HCT116 (cell line): ENCODE results near the gene CD70. TPM values are rescaled to one million over a fixed set of nuclear protein-coding genes. Genes with fewer than 3 reads are reported as not detected.

ENCODE experiments used
- ATAC-seq: fragments of 200-7000 bp; cut with Tn5 transposase; 2 replicates; pipeline ENCODE4 v1.9.1; 2020; ENCODE audit warnings: mild to moderate bottlenecking, moderate library complexity
- BruUV-seq: library from RNA; stranded (reverse); fragments of 400-500 nt; replicated peaks from 2 replicates; lab custom pipeline; 2021; lab: Mats Ljungman, UMichigan
- CTCF ChIA-PET: fragments of 300-600 bp; sonication (Branson Sonifier 250); formaldehyde crosslinking; loops from one replicate; lab custom pipeline; 2021; ENCODE audit warnings: antibody characterized with exemption; lab: Charles Lee
- POLR2A ChIA-PET: fragments of 300-600, 350-600 bp; sonication (Branson Sonifier 250); formaldehyde crosslinking; loops from one replicate; lab custom pipeline; 2021; ENCODE audit warnings: antibody characterized with exemption; lab: Charles Lee
- RAD21 ChIA-PET, 2 experiments: fragments of 300-600 bp; sonication (Branson Sonifier 250); formaldehyde crosslinking; loops; one replicate each; lab custom pipeline; 2023; ENCODE audit warnings: low total read pairs in 2 of 2; ENCODE audit not compliant: uncharacterized antibody in 2 of 2, unreplicated experiment in 2 of 2, low non-redundant PET in 1 of 2; lab: Charles Lee
- DNase-seq: peaks from one replicate; pipeline ENCODE4 v3.0.0-alpha.2; 2010; ENCODE audit warnings: low read depth, low spot score
- H2AFZ ChIP-seq: fragments of 200-600 bp; shearing (Covaris generic), sonication (generic); 2 replicates; pipeline ENCODE4 v1.6.1; 2017; ENCODE audit warnings: low read depth, mixed run types, mixed read lengths, antibody characterized with exemption, low read length; ENCODE audit not compliant: poor library complexity, severe bottlenecking
- H3K27ac ChIP-seq: 2 replicates; pipeline ENCODE4 v1.5.1; 2012; ENCODE audit warnings: low read depth, low read length
- H3K27me3 ChIP-seq: fragments of 200-600 bp; sonication (generic); 2 replicates; pipeline ENCODE4 v1.6.1; 2016; ENCODE audit warnings: mixed run types, low read length, mixed read lengths; ENCODE audit not compliant: insufficient read depth
- H3K36me3 ChIP-seq, 2 experiments: fragments of 200-500 bp in 1 of 2; fragments of 200-600 bp in 1 of 2; sonication (Bioruptor generic) in 1 of 2; sonication (generic) in 1 of 2; 2 replicates each; pipeline versions ENCODE4 v1.5.1 to v1.6.1; 2014 to 2016; ENCODE audit warnings: low read length in 2 of 2, inconsistent platforms in 1 of 2, mixed read lengths in 1 of 2, mixed run types in 1 of 2; ENCODE audit not compliant: insufficient read depth in 2 of 2, control insufficient read depth in 1 of 2
- H3K4me1 ChIP-seq, 2 experiments: fragments of 200-600 bp in 1 of 2; sonication (generic) in 1 of 2; 2 replicates each; pipeline versions ENCODE4 v1.5.1 to v1.6.1; 2012 to 2017; ENCODE audit warnings: low read length in 2 of 2, inconsistent platforms in 1 of 2, mild to moderate bottlenecking in 1 of 2, mixed read lengths in 1 of 2, mixed run types in 1 of 2, moderate library complexity in 1 of 2; ENCODE audit not compliant: insufficient read depth in 2 of 2, control insufficient read depth in 1 of 2
- H3K4me2 ChIP-seq: fragments of 200-600 bp; sonication (generic); 2 replicates; pipeline ENCODE4 v1.6.1; 2017; ENCODE audit warnings: mixed run types, low read length, mixed read lengths
- H3K4me3 ChIP-seq, 2 experiments: fragments of 200-600 bp in 1 of 2; sonication (generic) in 1 of 2; replicated peaks in 1 of 2; 2 replicates each; pipeline ENCODE4 v1.5.1; 2011 to 2016; ENCODE audit warnings: low read length in 2 of 2, control low read depth in 1 of 2, low read depth in 1 of 2, mild to moderate bottlenecking in 1 of 2, mixed read lengths in 1 of 2, mixed run types in 1 of 2
- H3K79me2 ChIP-seq: fragments of 200-600 bp; sonication (generic); 2 replicates; pipeline ENCODE4 v1.6.1; 2017; ENCODE audit warnings: mild to moderate bottlenecking, mixed run types, low read length, moderate library complexity, mixed read lengths; ENCODE audit not compliant: insufficient read depth
- H3K9ac ChIP-seq: fragments of 200-600 bp; sonication (generic); 2 replicates; pipeline ENCODE4 v1.6.1; 2016; ENCODE audit warnings: low read length, mixed read lengths
- H3K9me2 ChIP-seq: fragments of 200-600 bp; sonication (generic), shearing (Covaris generic); 2 replicates; pipeline ENCODE4 v1.6.1; 2017; ENCODE audit warnings: mixed run types, mild to moderate bottlenecking, moderate library complexity; ENCODE audit not compliant: insufficient read depth
- H3K9me3 ChIP-seq, 2 experiments: fragments of 200-500 bp in 1 of 2; fragments of 200-600 bp in 1 of 2; sonication (Bioruptor generic) in 1 of 2; sonication (generic) in 1 of 2; 2 replicates each; pipeline ENCODE4 v1.6.1; 2014 to 2017; ENCODE audit warnings: low read length in 2 of 2, mixed read lengths in 2 of 2, inconsistent platforms in 1 of 2, low read depth in 1 of 2, mild to moderate bottlenecking in 1 of 2, mixed run types in 1 of 2, moderate library complexity in 1 of 2; ENCODE audit not compliant: control insufficient read depth in 1 of 2, insufficient read depth in 1 of 2
- H4K20me1 ChIP-seq: fragments of 200-600 bp; sonication (generic), shearing (Covaris generic); 2 replicates; pipeline ENCODE4 v1.6.1; 2017; ENCODE audit warnings: mixed run types, mild to moderate bottlenecking, moderate library complexity; ENCODE audit not compliant: insufficient read depth
- CBX3 ChIP-seq: IDR thresholded peaks from 2 replicates; pipeline ENCODE4 v1.6.1; 2012; ENCODE audit warnings: low read depth
- EGR1 ChIP-seq: IDR thresholded peaks from 2 replicates; pipeline ENCODE4 v1.6.1; 2012; ENCODE audit warnings: low read depth
- EZH2 ChIP-seq: fragments of 200-600 bp; sonication (generic); IDR thresholded peaks from 2 replicates; pipeline ENCODE4 v1.6.1; 2017; ENCODE audit warnings: antibody characterized with exemption, mixed run types
- EZH2phosphoT487 ChIP-seq: fragments of 200-600 bp; IDR thresholded peaks from 2 replicates; pipeline ENCODE4 v1.6.1; 2018; ENCODE audit warnings: antibody characterized with exemption, borderline replicate concordance
- FOSL1 ChIP-seq: IDR thresholded peaks from 2 replicates; pipeline ENCODE4 v1.6.1; 2012; ENCODE audit warnings: low read depth
- POLR2A ChIP-seq: IDR thresholded peaks from 2 replicates; pipeline ENCODE4 v1.7.0; 2011; ENCODE audit warnings: borderline replicate concordance; ENCODE audit not compliant: insufficient read depth, insufficient read length; ENCODE audit errors: extremely low read depth
- SP1 ChIP-seq: IDR thresholded peaks from 2 replicates; pipeline ENCODE4 v1.6.1; 2012; ENCODE audit warnings: low read depth
- TCF7L2 ChIP-seq: IDR thresholded peaks from 2 replicates; pipeline ENCODE4 v1.7.0; 2011; ENCODE audit warnings: borderline replicate concordance, inconsistent platforms; ENCODE audit not compliant: insufficient read depth, insufficient read length; ENCODE audit errors: extremely low read depth
- intact Hi-C: fragments of 100-400 bp; cut with micrococcal nuclease; formaldehyde crosslinking; loops from 2 replicates; pipeline ENCODE4 v1.10.0; 2022
- total RNA-seq: library from RNA; stranded (reverse); gene quantifications from one replicate; pipeline ENCODE4 v1.2.1, GENCODE V29; 2021; ENCODE audit not compliant: unreplicated experiment
- TF ChIP-seq, protein P1 (sequence below): IDR thresholded peaks from 2 replicates; pipeline ENCODE4 v1.6.1; 2011; ENCODE audit warnings: mild to moderate bottlenecking, low read length, moderate library complexity; ENCODE audit not compliant: insufficient replicate concordance; ENCODE audit errors: extremely low read depth

CD70 gene
- total RNA-seq, 1 experiment from 2014 or later: 2.1 TPM

DNA sequence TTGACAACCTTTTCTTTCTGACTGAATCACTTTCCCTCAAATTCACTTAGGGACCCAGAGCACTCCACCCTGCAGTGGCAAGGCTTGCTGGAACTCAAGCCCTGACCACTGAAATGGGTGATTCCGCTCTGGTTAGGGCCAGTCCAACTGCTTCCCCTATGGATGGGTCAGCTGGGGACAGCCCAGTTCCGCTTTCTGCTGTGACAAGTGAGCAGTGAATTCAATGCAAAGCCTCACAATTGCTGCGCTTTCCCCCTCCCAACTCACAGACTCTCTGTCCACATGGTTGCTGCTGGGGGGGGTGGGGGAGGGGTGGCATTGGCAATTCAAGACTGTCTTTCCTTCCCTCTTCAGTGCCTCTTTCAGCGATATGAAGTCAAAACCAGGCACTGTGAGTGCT lies 18.7 kb downstream of the CD70 start:
- H3K9ac ChIP-seq: no peak overlapping the region
- POLR2A ChIA-PET: no interaction called here
- TF ChIP-seq, protein P1, sequence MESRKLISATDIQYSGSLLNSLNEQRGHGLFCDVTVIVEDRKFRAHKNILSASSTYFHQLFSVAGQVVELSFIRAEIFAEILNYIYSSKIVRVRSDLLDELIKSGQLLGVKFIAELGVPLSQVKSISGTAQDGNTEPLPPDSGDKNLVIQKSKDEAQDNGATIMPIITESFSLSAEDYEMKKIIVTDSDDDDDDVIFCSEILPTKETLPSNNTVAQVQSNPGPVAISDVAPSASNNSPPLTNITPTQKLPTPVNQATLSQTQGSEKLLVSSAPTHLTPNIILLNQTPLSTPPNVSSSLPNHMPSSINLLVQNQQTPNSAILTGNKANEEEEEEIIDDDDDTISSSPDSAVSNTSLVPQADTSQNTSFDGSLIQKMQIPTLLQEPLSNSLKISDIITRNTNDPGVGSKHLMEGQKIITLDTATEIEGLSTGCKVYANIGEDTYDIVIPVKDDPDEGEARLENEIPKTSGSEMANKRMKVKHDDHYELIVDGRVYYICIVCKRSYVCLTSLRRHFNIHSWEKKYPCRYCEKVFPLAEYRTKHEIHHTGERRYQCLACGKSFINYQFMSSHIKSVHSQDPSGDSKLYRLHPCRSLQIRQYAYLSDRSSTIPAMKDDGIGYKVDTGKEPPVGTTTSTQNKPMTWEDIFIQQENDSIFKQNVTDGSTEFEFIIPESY: no peak
- TF ChIP-seq EZH2 (no peak), SP1 (no peak)
- TF ChIP-seq, all 23 proteins: peak for 0
- H3K4me3 ChIP-seq: no peak overlapping the region
- H3K79me2 ChIP-seq: no peaks in the 10 kb centered on the region
- H3K9me3 ChIP-seq: peaks cover 0 to 5% of the 10 kb centered on the region in 2 experiments; a peak in 1 of 4 replicates
- peaks cover 10 to 16% of the 10 kb centered on the region in 2 experiments for H3K4me1 ChIP-seq
- ATAC-seq (no peak), DNase-seq (no peak)
- no peaks in the 10 kb centered on the region for H3K27me3 ChIP-seq
- H3K27ac ChIP-seq: no peak overlapping the region
- H3K9me2 ChIP-seq: no peaks in the 10 kb centered on the region
- H3K4me2 ChIP-seq: no peak overlapping the region
- BruUV-seq: no TSS peak
- intact Hi-C loops: no loop called here
- CTCF ChIA-PET: no interaction called here
- RAD21 ChIA-PET: no interaction called here
- no peaks in the 10 kb centered on the region for H3K36me3 ChIP-seq
- H4K20me1 ChIP-seq: no peaks in the 10 kb centered on the region
- no peak overlapping the region for H2AFZ ChIP-seq

DNA sequence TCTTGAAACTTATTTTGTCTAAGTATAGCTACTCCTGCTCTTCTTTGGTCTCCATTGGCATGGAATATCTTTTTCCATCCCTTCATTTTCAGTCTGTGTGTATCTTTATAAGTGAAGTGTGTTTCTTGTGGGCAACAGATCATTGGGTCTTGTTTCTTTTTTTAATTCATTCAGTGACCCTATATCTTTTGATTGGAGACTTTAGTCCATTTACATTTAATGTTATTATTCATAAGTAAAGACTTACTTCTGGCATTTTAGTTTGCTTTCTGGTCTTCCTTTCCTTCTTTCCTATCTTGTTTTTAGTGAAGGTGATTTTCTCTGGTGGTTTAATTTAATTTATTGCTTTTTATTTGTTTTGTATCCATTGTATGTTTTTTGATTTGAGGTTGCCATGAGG lies 19.8 kb downstream of the CD70 start:
- Histone ChIP-seq H2AFZ (no peak overlapping the region), H3K4me3 (no peak overlapping the region), H3K79me2 (no peaks in the 10 kb centered on the region), H3K4me1 (peaks cover 0 to 6% of the 10 kb centered on the region in 2 experiments; a peak in 1 of 4 replicates), H3K27ac (no peak overlapping the region), H3K9me2 (no peaks in the 10 kb centered on the region), H3K27me3 (no peaks in the 10 kb centered on the region)
- ChIA-PET POLR2A (no interaction called here), CTCF (no interaction called here)
- ATAC-seq: no peak
- BruUV-seq: no TSS peak
- intact Hi-C loops: no loop called here
- DNase-seq: no peak
- TF ChIP-seq FOSL1 (no peak), EZH2phosphoT487 (no peak), EGR1 (no peak), TCF7L2 (no peak), POLR2A (no peak), CBX3 (no peak), SP1 (no peak)
- TF ChIP-seq, all 23 proteins: peak for 0
- Histone ChIP-seq H3K9ac (no peak overlapping the region), H3K9me3 (peaks cover 0 to 5% of the 10 kb centered on the region in 2 experiments; a peak in 1 of 4 replicates), H3K4me2 (no peak overlapping the region), H3K36me3 (no peaks in the 10 kb centered on the region), H4K20me1 (no peaks in the 10 kb centered on the region)
- RAD21 ChIA-PET: no interaction called here
